NCI-H1105 treated with DMSO at 0.1 percent for 48 hours (cell line): ENCODE data around the gene PIP5K1B.
"Not testable (repeated sequence)": the region's sequence is repeated elsewhere in the genome, so short reads cannot be mapped to it uniquely, and the experiment has no call there.

Experiments used
- DNase-seq: peaks from one replicate; lab custom pipeline; 2025; lab: John Stamatoyannopoulos, UW

PIP5K1B gene

DNA sequence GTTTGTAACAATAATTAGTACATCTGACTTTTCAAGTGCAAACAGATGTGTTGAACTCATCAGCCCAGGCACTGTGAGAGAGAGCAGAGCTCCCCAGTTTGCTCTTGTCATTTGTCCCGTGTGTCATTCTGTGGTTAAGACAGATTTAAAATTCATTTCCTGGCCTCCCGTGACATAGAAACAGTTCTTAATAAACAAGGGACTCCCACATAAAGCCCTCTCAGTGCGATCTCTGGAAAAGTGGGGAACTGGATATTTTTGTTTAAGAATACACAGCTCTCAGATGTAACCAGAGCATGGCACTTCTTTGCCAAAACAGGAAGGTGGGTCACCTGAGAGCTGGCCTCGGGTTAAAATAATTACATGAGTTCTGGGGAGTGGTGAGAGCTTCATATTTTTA is 250.3 kb downstream of the PIP5K1B start:
- DNase-seq, result no peak

DNA sequence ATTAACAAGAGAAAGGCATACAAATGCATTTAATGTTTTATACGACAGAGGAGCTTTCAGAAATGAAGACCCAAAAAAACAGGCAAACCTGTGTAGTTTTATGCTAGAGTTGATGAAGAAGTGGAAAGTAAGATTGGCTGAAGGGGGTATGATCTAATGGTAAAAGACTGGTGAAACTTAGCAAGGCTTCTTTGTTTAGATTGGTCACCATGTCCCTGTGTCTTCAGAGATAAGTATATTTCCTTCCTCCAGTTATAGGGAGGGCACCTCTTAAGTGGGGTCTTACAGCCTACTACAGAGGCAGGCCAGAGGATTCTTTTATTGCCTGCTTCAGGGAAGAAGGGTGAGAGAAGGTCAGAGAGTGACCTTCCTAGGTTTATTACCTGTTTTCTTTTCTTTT is 252.4 kb downstream of the PIP5K1B start:
- no peak for DNase-seq

DNA sequence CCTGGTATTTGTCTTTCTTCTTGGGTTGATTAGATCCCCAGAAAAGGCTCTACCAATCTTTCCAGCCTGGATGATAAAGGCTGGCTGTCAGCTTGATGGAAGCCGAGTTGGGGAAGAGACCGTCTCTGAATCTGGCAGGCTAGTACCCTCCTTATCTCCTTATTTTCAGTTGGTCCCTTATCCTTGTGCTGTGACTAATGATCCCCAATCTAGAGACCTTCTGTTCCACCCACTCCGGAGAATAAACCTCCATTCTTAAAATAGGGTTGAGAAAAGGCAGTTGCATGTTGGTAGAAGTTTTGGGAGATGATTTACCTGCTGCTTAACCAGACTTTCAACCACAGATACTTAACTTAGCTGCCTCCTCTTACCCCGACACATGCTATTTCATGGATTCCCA is 256.5 kb downstream of the PIP5K1B start:
- DNase-seq, result no peak

DNA sequence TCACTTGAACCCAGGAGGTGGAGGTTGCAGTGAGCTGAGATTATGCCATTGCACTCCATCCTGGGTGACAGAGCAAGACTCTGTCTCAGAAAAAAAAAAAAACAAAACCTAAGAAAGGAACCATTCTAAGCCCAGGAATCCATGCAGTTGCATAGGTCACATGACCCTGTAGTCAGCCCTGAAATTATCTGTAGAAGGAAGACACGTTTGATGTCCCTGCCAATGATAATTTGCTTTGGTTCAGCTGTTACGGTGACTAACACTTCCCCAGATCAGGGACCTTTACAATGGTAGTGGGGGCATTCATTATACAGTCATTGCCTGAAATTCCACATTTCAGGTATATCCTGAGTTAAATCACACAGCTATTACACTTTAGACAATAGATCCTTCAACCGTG is 258.4 kb downstream of the PIP5K1B start:
- DNase-seq, result no peak

DNA sequence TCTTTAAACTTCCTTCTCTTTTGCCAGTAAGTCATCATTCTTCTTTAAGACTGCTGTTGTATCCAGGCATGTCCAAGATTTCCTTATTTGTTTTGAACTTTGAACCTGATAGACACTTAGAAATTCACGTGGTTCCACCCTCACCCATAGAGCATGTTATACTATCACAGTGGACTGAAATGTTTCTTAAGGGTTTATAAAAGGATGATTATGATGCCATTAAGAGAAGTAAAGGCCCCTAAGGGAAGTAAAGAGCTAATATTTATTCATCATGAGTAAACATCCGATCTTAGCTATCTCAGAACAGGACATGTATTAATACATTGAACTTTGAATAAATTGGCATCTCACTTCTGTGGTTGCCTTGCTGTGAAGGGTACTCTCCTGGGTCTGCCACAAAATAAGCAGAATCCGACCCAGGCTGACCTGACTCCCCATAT is 259.1 kb downstream of the PIP5K1B start:
- no peak for DNase-seq

DNA sequence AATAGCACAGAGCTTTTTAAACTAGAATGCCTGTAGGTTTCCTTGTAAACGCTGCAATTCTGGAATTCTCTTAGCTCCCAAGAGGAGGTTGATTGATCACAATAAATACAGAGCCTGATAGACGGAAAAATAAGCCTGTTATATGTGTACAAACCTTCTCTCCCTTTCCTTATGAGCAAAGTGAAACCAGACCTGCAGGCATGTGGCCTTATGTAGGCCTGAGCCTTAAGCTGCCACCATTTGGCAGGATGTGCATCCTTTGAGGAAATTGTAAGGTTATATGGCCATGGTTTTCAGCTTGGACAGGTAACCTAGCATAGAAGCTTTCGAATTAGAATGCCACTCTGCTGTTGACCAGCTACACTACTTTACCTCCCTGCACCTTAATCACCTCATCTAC is 259.7 kb downstream of the PIP5K1B start:
- no peak for DNase-seq

DNA sequence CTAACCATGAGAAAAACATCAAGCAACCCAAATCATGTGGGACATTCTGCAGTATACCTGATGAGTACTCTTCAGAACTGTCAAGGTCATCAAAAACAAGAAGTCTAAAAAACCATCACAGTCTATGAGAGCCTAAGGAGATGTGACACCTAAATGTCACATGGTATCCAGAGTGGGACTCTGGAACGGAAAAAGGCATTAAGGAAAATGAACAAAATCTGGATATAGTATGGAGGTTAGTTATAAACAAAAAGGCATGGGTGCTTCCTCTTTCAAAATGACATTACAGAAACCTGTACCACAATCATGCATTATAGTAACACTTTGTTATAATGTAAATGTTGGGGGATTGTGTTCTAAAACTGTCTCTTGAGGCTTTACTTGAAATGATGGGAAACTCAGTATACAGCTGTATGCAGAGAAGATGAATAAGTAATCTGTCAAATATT is 261.5 kb downstream of the PIP5K1B start:
- no peak for DNase-seq

DNA sequence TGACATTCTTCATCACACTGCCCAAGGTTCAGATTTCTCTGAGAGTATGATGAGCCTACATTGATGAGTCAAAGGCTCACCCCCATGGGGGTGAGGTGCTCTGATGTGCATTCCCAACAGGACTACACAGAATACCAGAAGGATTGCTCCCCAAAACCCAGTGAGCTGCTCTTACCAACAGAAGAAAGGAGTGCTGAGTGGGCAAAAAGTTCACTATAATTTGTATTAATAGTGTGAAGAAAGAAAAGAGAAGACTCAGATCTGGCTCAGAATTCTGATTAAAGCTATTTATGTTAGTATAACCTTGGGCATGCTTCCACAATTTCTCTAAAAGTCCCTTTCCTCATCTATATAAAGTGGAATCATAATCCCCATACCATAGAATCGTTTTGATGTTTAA is 262.8 kb downstream of the PIP5K1B start:
- DNase-seq, result no peak

DNA sequence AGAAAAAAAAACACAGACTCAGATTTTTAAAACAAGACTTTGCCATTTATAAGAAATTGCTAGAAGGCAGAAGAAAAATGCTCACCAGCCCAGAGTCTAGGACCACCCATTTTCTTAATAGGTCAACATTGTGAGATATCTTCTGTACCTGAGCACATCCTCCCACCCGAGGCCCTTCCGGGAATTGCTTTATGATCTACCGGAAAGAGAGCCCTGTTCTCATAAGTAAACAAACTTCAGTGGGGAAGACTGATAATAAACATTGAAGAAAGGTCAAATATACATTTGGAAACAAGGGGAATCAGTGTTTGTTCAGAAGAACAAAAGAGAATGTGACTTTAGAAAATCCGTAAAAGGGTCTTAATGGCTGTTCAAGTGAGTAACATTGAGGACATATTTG is 264.5 kb downstream of the PIP5K1B start:
- DNase-seq, result no peak

DNA sequence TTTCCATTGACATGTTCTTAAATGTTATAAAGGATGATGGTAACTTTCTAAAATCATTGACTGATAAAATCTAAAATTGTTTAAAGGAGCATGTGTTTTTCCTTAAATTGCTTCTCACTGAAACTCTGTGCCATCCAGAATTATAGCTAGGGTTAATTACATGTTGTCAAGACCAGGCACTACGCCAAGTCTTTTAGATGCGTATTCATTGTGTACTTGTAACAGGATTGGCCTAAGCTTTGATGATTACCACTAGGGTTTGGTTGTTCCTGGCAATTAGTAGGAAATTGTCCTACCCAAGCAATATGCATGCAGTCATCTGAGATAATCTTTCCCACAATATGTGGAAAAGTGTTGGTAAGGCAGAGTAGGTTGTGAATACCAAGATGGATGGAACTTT is 265.1 kb downstream of the PIP5K1B start:
- DNase-seq, result peak; percentile 97

DNA sequence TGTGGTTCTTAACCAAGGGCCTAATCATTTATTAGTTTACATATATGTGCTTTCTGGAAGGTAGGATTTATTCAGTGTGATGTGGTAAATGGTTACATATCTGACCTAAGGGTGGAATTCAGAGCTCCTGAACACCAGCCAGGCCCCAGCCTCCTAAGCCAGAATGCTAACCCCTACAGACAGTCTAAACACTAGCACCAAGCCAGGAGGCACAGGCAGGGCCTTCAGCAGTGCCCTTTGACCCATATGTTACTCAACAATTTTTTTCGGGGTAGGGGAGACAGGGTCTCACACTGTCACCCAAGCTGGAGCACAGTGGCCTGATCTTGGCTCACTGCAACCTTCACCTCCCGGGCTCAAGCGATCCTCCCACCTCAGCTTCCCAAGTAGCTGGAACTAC is 268.6 kb downstream of the PIP5K1B start:
- DNase-seq, result no peak

DNA sequence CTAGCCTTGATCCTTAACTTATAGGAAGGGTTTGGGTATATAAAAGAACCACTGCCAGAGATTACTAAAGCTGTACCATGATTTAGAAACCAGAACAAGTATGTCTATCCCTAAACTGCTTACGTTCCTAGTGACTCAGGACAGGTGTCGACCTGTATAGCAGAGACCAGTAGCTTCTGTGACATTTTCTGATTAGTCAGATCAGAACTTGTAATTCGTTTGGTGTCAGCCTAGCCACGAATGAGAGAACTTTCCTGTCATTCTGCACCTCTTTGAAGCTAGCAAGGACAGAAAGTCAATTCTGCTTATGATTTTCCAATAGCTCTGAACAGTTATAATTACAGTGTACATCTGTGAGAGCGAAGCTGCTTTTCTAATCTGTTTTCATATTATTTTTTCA is 269.4 kb downstream of the PIP5K1B start:
- no peak for DNase-seq

DNA sequence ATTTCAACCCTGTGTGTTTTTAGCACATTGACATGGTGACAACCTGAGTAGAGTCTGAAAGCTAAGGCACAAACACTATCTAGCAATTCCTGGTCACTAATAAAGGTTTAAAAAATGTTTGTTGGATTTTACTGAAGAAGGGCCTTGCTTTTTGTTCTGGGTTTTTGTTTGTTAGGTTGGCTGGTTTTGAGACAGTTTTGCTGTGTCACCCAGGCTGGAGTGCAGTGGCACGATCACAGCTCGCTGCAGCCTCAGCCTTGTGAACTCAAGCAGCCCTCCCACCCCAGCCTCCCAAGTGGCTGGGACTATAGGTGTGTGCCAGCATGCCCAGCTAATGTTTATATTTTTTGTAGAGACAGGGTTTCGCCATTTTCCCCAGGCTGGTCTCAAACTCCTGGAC is 269.9 kb downstream of the PIP5K1B start:
- DNase-seq, result no peak

DNA sequence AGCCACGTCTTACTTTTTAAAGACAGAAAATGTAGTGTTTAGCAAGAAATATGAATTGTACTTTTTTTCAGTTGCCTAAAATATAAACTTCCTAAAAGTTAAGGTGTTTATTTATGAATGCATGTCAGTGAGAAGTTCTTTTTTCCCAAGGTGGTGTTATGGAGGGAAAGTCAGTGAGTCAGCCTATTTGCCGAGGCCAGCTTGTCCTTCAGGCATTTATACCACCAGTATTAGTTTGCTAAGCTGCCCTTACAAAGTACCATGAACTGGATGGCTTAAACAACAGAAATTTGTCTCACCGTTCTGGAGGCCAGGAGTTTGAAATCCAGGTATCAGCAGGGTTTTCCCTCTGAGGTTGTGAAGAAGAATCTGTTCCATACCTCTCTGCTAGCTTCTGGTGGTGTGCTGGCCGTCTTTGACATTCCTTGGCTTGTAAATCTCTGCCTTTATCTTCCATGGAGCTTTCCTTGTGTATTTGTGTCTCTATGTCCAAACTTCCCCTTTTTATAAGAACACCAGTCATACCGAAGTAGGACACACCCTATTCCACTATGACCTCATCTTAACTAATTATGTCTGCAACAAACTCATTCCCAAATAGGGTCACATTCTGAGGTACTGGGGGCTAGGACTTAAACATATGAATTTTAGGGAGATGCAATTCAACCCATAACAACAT is 270.5 kb downstream of the PIP5K1B start:
- DNase-seq, result no peak

DNA sequence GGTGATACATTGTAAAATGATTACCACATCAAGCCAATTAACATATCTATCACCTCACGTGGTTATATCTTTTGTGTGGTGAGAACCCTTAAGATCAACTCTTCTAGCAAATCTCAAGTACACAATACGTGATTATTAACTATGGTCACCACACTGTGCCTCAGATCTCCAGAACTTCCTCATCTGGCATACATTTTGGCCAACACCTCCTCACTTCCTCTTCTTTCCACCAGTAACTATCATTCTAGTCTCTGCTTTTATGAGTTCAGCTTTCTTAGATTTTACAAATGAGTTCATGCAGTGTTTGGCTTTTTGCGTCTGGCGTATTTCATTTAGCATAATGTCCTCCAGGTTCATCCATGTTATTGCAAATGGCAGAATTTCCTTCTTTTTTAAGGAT is 273.0 kb downstream of the PIP5K1B start:
- DNase-seq, result no peak

DNA sequence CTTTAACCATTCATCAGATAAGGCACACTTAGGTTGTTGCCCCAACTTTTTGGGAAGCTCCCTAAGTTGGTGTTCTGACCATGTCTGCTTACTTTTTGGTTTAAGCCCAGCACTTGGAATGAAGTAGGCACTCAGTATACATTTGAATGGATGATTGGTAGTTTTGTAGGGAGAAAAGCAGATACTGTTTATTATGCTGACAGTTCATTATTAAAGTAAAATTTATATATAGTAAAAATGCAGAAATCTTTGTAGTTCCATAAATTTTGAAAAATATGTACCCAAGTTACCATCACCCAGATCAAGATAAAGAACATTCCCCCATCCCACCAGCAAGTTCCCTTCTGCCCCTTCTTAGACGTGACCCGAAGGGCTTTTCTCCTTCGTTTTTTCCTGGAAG is 273.5 kb downstream of the PIP5K1B start:
- DNase-seq, result no peak

DNA sequence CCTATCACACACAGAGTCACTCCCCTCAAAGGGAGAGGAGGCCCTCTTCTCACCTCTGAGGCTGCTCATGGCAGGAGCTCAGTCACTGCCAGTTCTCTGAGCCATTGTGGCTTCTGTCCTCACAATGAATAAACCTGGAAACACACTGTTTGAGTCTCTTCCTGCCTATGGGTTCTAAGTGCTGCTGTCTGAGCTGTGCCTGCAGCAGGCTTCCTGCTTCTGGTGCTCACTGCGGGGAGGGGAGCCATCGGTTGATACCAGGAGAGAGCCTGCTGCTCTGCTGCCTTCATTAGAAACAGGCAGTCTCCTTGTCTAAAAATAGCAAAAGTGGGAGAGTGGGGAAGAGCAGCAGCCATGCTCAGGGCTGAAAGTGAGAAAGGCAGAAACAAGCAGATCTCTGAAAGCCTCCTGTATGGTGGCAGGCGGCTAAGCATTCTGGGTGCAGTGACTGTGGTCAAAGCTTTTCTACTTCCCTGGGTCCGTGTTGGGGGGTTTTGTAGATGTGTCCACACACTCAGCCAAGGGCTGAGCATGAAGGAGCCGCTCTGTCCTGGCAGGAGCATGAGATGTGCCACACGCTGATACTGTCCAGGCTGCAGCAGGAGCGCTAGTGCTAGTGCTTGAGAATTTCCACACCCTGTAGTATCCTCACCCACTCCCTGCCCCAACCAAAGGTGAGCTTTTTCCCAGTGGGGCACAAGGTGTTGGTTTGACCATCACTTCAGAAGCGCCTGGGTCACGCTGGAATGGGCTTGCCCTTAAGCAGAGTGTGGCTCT is 274.7 kb downstream of the PIP5K1B start:
- DNase-seq, result no peak

DNA sequence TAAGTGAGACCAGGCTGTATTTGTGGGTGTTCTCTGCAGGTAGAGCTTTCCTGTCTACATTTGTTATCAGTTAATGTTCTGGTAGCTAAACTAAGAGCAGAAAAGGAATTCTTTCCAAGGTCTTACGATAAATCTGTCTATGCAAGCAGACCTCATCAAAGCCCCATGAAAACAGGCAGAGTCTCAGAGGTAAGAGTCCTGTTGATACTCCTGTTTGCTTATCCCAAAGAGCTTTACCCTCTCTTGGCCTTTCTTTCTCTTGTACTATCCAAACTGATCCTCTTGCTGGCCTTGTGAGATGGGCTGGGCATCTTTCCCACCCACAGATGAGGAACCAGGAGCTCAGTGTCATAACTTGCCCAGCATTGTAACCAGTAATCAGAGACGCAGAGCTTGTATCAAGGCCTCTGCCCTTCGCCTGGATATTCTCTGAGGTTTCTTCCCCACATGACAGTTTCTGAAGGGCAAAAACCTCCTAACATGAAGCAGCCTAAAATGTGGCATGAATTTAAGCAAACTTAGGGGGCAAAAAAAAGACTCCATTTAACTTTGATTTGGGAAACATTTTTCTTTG is 275.4 kb downstream of the PIP5K1B start:
- DNase-seq, result no peak

DNA sequence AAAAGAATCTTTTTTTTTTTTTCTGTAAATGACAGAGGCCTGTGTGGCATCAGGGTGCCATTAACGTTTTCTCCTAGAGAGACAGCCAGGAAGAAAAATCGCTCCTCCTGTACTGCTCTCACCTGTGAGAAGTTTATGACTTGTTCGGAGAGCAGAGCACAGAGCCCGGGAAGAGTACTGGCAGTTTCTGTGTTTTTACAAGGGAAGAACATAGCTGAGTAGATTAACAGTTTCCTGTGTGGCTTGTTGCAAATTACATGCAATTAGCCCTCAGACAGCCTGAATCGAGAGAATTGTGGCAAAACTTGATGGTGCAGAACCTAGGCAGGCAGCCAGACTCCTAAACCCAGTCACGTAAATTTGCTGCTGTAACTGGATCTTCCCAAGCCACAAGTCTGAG is 276.7 kb downstream of the PIP5K1B start:
- peak; percentile 93 for DNase-seq

DNA sequence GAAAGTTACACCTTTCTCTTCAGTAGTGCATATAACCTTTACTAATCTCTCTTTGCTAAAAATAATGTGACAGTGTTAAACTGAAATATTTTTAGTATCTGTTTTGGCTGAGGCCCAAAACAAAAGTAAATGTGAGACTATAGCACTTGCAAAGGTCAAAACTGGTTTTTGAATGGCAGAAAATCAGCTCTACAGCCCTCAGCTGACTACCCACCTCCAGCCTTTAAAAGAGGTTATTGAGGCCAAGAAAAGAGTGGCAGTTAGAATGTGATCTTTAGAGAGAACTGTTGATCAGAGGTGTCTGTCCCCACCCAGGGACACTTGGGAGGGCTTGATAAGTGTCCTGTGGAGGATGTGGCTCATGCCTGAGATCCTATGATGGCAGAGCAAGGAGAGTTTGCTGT is 278.0 kb downstream of the PIP5K1B start:
- DNase-seq, result no peak

DNA sequence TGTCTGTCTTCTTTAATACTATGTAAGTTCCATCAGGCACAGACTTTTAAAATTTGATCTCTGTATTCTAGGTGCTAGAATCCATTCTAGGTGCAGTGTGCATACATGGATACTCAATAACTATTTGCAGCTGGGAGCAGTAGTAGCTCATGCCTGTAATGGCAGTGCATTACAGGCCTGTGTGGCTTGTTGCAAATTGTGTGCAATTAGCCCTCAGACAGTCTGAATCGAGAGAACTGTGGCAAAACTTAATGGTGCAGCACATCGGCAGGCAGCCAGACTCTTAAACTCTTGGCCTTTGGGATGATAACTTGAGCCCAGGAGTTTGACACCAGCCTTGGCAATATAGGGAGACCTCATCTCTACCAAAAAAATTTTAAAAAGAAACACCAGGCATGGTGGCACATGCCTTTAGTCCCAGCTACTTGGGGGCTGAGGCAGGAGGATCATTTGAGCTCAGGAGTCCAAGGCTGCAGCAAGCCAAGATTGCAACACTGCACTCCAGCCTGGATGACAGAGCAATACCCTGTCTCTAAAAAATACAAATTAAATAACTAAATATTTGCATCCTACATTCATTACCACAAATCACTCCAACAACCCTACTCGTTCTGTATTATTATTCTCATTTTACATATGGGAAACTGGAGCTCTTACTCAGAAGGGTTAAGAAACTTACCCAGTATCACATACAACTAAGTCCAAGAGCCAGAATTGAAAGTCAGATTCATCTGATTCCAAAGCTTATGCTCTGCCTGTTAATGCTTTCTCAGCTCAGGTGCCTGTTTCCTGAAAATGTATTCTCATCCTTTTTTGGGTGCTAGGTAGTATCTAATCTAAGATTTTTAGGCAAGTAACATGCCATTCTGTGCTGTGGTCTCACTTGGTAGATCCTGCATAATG is 278.7 kb downstream of the PIP5K1B start:
- DNase-seq, result no peak

DNA sequence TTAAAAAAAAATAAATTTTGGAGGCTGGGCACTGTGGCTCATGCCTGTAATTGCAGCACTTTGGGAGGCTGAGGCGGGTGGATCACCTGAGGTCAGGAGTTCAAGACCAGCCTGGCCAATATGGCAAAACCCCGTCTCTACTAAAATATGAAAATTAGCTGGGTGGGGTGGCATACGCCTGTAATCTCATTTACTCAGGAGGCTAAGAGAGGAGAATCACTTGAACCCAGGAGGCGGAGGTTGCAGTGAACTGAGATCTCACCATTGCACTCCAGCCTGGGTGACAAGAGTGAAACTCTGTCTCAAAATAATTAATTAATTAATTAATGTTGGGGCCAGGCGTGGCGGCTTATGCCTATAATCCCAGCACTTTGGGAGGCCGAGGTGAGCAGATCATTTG is 281.9 kb downstream of the PIP5K1B start:
- DNase-seq, result not testable (repeated sequence)
